H9 (cell line): ENCODE results near the gene COG2. TPM values are rescaled to one million over a fixed set of nuclear protein-coding genes. Genes with fewer than 3 reads are reported as not detected.

Experiments
- DNase-seq: peaks from one replicate; pipeline ENCODE4 v3.0.0-alpha.2; 2017
- H2AFZ ChIP-seq: one replicate; pipeline ENCODE4 v1.6.1; 2013; ENCODE audit warnings: mild to moderate bottlenecking, low read length, control low read depth, moderate library complexity
- H2AK5ac ChIP-seq: 2 replicates; pipeline ENCODE4 v1.6.1; 2013; ENCODE audit warnings: low read length, control low read depth, mixed read lengths; ENCODE audit not compliant: insufficient read length
- H2BK120ac ChIP-seq: one replicate; pipeline ENCODE4 v1.6.1; 2013; ENCODE audit warnings: low read depth, mild to moderate bottlenecking, low read length, control low read depth, inconsistent platforms; ENCODE audit not compliant: poor library complexity, severe bottlenecking
- H2BK12ac ChIP-seq: 2 replicates; pipeline ENCODE4 v1.6.1; 2013; ENCODE audit warnings: low read length, control low read depth, mixed read lengths, low read depth; ENCODE audit not compliant: insufficient read length
- H2BK15ac ChIP-seq: 2 replicates; pipeline ENCODE4 v1.6.1; 2013; ENCODE audit warnings: low read depth, low read length, control low read depth
- H2BK20ac ChIP-seq: one replicate; pipeline ENCODE4 v1.6.1; 2013; ENCODE audit warnings: low read depth, mild to moderate bottlenecking, low read length, control low read depth, inconsistent platforms; ENCODE audit not compliant: poor library complexity, severe bottlenecking
- H2BK5ac ChIP-seq: 2 replicates; pipeline ENCODE4 v1.6.1; 2013; ENCODE audit warnings: low read length, control low read depth, mixed read lengths; ENCODE audit not compliant: insufficient read length
- H3K14ac ChIP-seq: 2 replicates; pipeline ENCODE4 v1.6.1; 2013; ENCODE audit warnings: low read length, control low read depth; ENCODE audit not compliant: insufficient read depth
- H3K18ac ChIP-seq: 2 replicates; pipeline ENCODE4 v1.6.1; 2013; ENCODE audit warnings: low read depth, mild to moderate bottlenecking, mixed read lengths, low read length, control low read depth; ENCODE audit not compliant: insufficient read length
- H3K23ac ChIP-seq: 2 replicates; pipeline ENCODE4 v1.6.1; 2013; ENCODE audit warnings: low read length, control low read depth, mixed read lengths, low read depth; ENCODE audit not compliant: insufficient read length
- H3K23me2 ChIP-seq: 2 replicates; pipeline ENCODE4 v1.6.1; 2013; ENCODE audit warnings: low read depth, mild to moderate bottlenecking, mixed read lengths, low read length, control low read depth; ENCODE audit not compliant: insufficient read length, poor library complexity, severe bottlenecking
- H3K27ac ChIP-seq: 2 replicates; pipeline ENCODE4 v1.5.1; 2013; ENCODE audit warnings: low read length, control low read depth, mixed read lengths, low read depth; ENCODE audit not compliant: insufficient read length
- H3K27me3 ChIP-seq: 2 replicates; pipeline ENCODE4 v1.6.1; 2013; ENCODE audit warnings: low read length, control low read depth, inconsistent platforms; ENCODE audit not compliant: insufficient read depth
- H3K4ac ChIP-seq: 2 replicates; pipeline ENCODE4 v1.6.1; 2013; ENCODE audit warnings: low read depth, mild to moderate bottlenecking, control low read depth, inconsistent platforms, low read length, moderate library complexity
- H3K4me1 ChIP-seq: 2 replicates; pipeline ENCODE4 v1.6.1; 2013; ENCODE audit warnings: low read length, control low read depth, inconsistent platforms; ENCODE audit not compliant: insufficient read depth
- H3K4me2 ChIP-seq: 2 replicates; pipeline ENCODE4 v1.6.1; 2013; ENCODE audit warnings: low read length, control low read depth, mixed read lengths; ENCODE audit not compliant: insufficient read length, insufficient read depth
- H3K56ac ChIP-seq: 2 replicates; pipeline ENCODE4 v1.6.1; 2013; ENCODE audit warnings: low read depth, mild to moderate bottlenecking, mixed read lengths, low read length, control low read depth; ENCODE audit not compliant: insufficient read length
- H3K79me1 ChIP-seq: 2 replicates; pipeline ENCODE4 v1.6.1; 2013; ENCODE audit warnings: low read depth, mild to moderate bottlenecking, moderate library complexity, low read length, control low read depth, inconsistent platforms; ENCODE audit not compliant: insufficient read depth, poor library complexity, severe bottlenecking
- H3K79me2 ChIP-seq: 2 replicates; pipeline ENCODE4 v1.6.1; 2013; ENCODE audit warnings: low read length, control low read depth, inconsistent platforms; ENCODE audit not compliant: insufficient read depth
- H3K9ac ChIP-seq: 2 replicates; pipeline ENCODE4 v1.6.1; 2013; ENCODE audit warnings: low read length, control low read depth, mixed read lengths; ENCODE audit not compliant: insufficient read length; ENCODE audit errors: extremely low read depth
- H3K9me3 ChIP-seq: one replicate; pipeline ENCODE4 v1.6.1; 2013; ENCODE audit warnings: low read depth, low read length, inconsistent platforms; ENCODE audit not compliant: control insufficient read depth
- H3T11ph ChIP-seq: one replicate; pipeline ENCODE4 v1.6.1; 2013; ENCODE audit warnings: mild to moderate bottlenecking, low read length, control low read depth, inconsistent platforms
- H4K20me1 ChIP-seq: one replicate; pipeline ENCODE4 v1.6.1; 2013; ENCODE audit not compliant: control insufficient read depth, insufficient read length, insufficient read depth
- H4K5ac ChIP-seq: 2 replicates; pipeline ENCODE4 v1.6.1; 2013; ENCODE audit warnings: low read depth, mild to moderate bottlenecking, mixed read lengths, low read length, control low read depth; ENCODE audit not compliant: insufficient read length
- H4K8ac ChIP-seq: replicated peaks from 2 replicates; pipeline ENCODE4 v1.6.1; 2013; ENCODE audit warnings: low read length, control low read depth, mixed read lengths, low read depth; ENCODE audit not compliant: insufficient read length
- H4K91ac ChIP-seq: 2 replicates; pipeline ENCODE4 v1.6.1; 2013; ENCODE audit warnings: low read depth, mild to moderate bottlenecking, moderate library complexity, mixed read lengths, low read length, control low read depth; ENCODE audit not compliant: insufficient read length
- H3K27ac Mint-ChIP-seq, 3 experiments: 2 replicates in 2 of 3; 3 replicates in 1 of 3; pipeline ENCODE4 v1.8.0; 2020 to 2021; ENCODE audit warnings: mixed read lengths in 3 of 3, mild to moderate bottlenecking in 1 of 3, moderate library complexity in 1 of 3
- H3K27me3 Mint-ChIP-seq: 2 replicates; pipeline ENCODE4 v1.8.0; 2021; ENCODE audit warnings: low read depth, mild to moderate bottlenecking, moderate library complexity, mixed read lengths
- H3K36me3 Mint-ChIP-seq, 3 experiments: 2 replicates in 2 of 3; 3 replicates in 1 of 3; pipeline ENCODE4 v1.8.0; 2020 to 2021; ENCODE audit warnings: low read depth in 3 of 3, mixed read lengths in 3 of 3; ENCODE audit not compliant: insufficient read depth in 1 of 3
- H3K4me1 Mint-ChIP-seq, 2 experiments: 2 replicates each; pipeline ENCODE4 v1.8.0; 2020; ENCODE audit warnings: mixed read lengths in 2 of 2
- H3K4me3 Mint-ChIP-seq, 2 experiments: 2 replicates in 1 of 2; 3 replicates in 1 of 2; pipeline ENCODE4 v1.8.0; 2020 to 2021; ENCODE audit warnings: mild to moderate bottlenecking in 2 of 2, mixed read lengths in 2 of 2, moderate library complexity in 1 of 2
- H3K9me3 Mint-ChIP-seq, 2 experiments: 2 replicates in 1 of 2; 3 replicates in 1 of 2; pipeline ENCODE4 v1.8.0; 2020; ENCODE audit warnings: mild to moderate bottlenecking in 2 of 2, mixed read lengths in 2 of 2, moderate library complexity in 1 of 2
- CTCF ChIP-seq: fragments of 200-600 bp; sonication (generic); conservative IDR thresholded peaks from 3 replicates; pipeline ENCODE4 v1.8.0; 2021; ENCODE audit warnings: antibody characterized with exemption, mild to moderate bottlenecking
- whole genome bisulfite sequencing: extraction: QIAGEN DNeasy Blood & Tissue Kit; methylation state at CpG from one replicate; pipeline ENCODE4 v1.1.7; 2013; ENCODE audit warnings: missing lambda C conversion rate, low lambda C conversion rate, mixed read lengths; ENCODE audit not compliant: insufficient read length; ENCODE audit errors: extremely low coverage; 5-methylcytosine and 5-hydroxymethylcytosine counted together
- total RNA-seq: library from RNA; stranded (reverse); gene quantifications from 2 replicates; pipeline ENCODE4 v1.2.1, GENCODE V29; 2021

The COG2 gene
- total RNA-seq, 1 experiment from 2014 or later = 42.2 TPM

GRCh38 chr1:230596306-230596705 is 46.0 kb upstream of the COG2 start:
- H3K27me3 ChIP-seq = no peaks in the 10 kb centered on the region
- H3K23me2 ChIP-seq = no peaks in the 10 kb centered on the region
- H2BK12ac ChIP-seq = no peak overlapping the region
- peaks cover 12% of the 10 kb centered on the region for H3K9me3 ChIP-seq
- no CpG with 5 or more reads among the region's 2 CpGs for WGBS
- H2BK15ac ChIP-seq = no peak overlapping the region
- no peak overlapping the region for H2BK5ac ChIP-seq
- no peak overlapping the region for H3K18ac ChIP-seq
- H4K20me1 ChIP-seq = no peaks in the 10 kb centered on the region
- Mint-ChIP-seq H3K9me3 (peaks cover 17 to 29% of the 10 kb centered on the region in 2 experiments), H3K27ac (no peak overlapping the region), H3K27me3 (no peaks in the 10 kb centered on the region; the same call in 1 of the 2 replicates), H3K36me3 (peaks cover 7 to 35% (median 12%) of the 10 kb centered on the region in 3 experiments), H3K4me3 (no peak overlapping the region), H3K4me1 (peaks cover 11 to 15% of the 10 kb centered on the region in 2 experiments)
- H3K56ac ChIP-seq = no peak overlapping the region
- H2BK120ac ChIP-seq = no peak overlapping the region
- H3K4ac ChIP-seq = no peak overlapping the region
- no peak overlapping the region for H4K5ac ChIP-seq
- H3K9ac ChIP-seq = no peak overlapping the region
- no peaks in the 10 kb centered on the region for H3K79me1 ChIP-seq
- no peak overlapping the region for H2AFZ ChIP-seq
- H4K8ac ChIP-seq = no peak overlapping the region
- H3T11ph ChIP-seq = no peak overlapping the region
- H4K91ac ChIP-seq = no peak overlapping the region
- no peak overlapping the region for H3K23ac ChIP-seq
- H2AK5ac ChIP-seq = no peak overlapping the region
- TF ChIP-seq CTCF = no peak
- H3K14ac ChIP-seq = no peak overlapping the region
- H3K27ac ChIP-seq = no peak overlapping the region
- H2BK20ac ChIP-seq = no peak overlapping the region
- no peaks in the 10 kb centered on the region for H3K79me2 ChIP-seq
- H3K4me2 ChIP-seq = no peak overlapping the region
- no peaks in the 10 kb centered on the region for H3K4me1 ChIP-seq
- no peak for DNase-seq
